Heart left ventricle (tissue), 13 donors: ENCODE results near the gene NEK5.

Experiments used
- CTCF ChIP-seq, 12 donors: fragments of 200-600 bp; sonication (generic) in 4 of 12; IDR thresholded peaks; one replicate each; pipeline versions ENCODE4 v1.5.0 to v1.8.0; 2018 to 2022; ENCODE audit warnings: antibody characterized with exemption in 12 of 12, mild to moderate bottlenecking in 5 of 12
- POLR2A ChIP-seq, 2 donors: fragments of 450-650 bp; IDR thresholded peaks; one replicate each; pipeline ENCODE4 v1.6.1; 2017; ENCODE audit warnings: antibody characterized with exemption in 2 of 2, mild to moderate bottlenecking in 2 of 2, moderate library complexity in 2 of 2
- donor health status: ischemic (EF 13 %, LVEDD 7.1; RV severe dilation, severe dysfunction).
- donor health status: DM: no; HTN: yes; CAD: no.
- donor health status: DM: no; HTN: no; CAD: no.
- donor health status: ischemic (EF 25% LVEDD 6.9; RV normal size, moderate dysfunction).
- donor health status: ischemic (EF 25% LVEDD 5.7; RV mildly dilated, moderate dysfunction).
- donor health status: ischemic (EF 35%, LVEDD 5.7; RV mildly dilated, moderate dysfunction).
- donor health status: nonischemic (EF 11% LVEDD 7.7; RV severe dilation, severe dysfunction).
- donor health status: DM: yes; HTN: yes; CAD: no.
- donor health status: PGD.
- donor health status: ischemic (EF 29% LVEDD 5.4; RV normal size, mild dysfunction).
- donor health status: nonischemic (EF 23%, LVEDD 6.1; RV moderate dilation, normal function).

- no peak for TF ChIP-seq CTCF (IDR thresholded peaks at IDR 0.05)
- TF ChIP-seq POLR2A (IDR thresholded peaks at IDR 0.05) = no peak
These were observed 104.4 kb downstream of the NEK5 start, which contains the start of gene UTP14C for GRCh38 chr13:52024481-52024880.
